Body of pancreas (tissue), 4 donors: Measurements from ENCODE around the gene WDR44.

Source experiments
- POLR2A ChIP-seq, 3 donors: fragments of 450-650 bp; IDR thresholded peaks; one replicate each; pipeline ENCODE4 v1.6.1; 2016; ENCODE audit warnings: antibody characterized with exemption in 3 of 3, mild to moderate bottlenecking in 2 of 3
- TF ChIP-seq, protein P1 (sequence below), 7 experiments: fragments of 450-650 bp in 4 of 7; fragments of 200-600 bp in 3 of 7; sonication (generic) in 3 of 7; IDR thresholded peaks; one replicate each; pipeline ENCODE4 v1.5.1; 2016 to 2019; ENCODE audit warnings: antibody characterized with exemption in 7 of 7

DNA sequence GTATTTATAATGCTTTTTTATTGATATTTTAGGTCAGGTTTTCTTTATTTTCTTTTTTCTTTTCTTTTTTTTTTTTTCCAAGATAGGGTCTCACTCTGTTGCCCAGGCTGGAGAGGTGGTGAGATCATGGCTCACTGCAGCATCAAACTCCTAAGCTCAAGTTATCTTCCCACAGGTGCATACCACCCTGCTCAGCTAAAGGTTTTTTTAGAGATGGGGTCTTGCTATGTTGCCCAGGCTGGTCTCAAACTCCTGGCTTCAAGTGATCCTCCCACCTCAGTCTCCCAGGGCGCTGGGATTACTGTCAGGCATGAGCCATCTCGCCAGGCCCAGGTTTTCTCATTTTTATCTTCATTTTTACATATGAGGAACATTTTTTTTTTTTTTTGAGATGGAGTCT is 3.3 kb downstream of the WDR44 start:
- no peak for TF ChIP-seq POLR2A (IDR thresholded peaks at IDR 0.05)
- TF ChIP-seq, protein P1, sequence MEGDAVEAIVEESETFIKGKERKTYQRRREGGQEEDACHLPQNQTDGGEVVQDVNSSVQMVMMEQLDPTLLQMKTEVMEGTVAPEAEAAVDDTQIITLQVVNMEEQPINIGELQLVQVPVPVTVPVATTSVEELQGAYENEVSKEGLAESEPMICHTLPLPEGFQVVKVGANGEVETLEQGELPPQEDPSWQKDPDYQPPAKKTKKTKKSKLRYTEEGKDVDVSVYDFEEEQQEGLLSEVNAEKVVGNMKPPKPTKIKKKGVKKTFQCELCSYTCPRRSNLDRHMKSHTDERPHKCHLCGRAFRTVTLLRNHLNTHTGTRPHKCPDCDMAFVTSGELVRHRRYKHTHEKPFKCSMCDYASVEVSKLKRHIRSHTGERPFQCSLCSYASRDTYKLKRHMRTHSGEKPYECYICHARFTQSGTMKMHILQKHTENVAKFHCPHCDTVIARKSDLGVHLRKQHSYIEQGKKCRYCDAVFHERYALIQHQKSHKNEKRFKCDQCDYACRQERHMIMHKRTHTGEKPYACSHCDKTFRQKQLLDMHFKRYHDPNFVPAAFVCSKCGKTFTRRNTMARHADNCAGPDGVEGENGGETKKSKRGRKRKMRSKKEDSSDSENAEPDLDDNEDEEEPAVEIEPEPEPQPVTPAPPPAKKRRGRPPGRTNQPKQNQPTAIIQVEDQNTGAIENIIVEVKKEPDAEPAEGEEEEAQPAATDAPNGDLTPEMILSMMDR (IDR thresholded peaks at IDR 0.05), result no peak
